ENCODE results near the gene FAM156A.
"Not testable (repeated sequence)": the region's sequence is repeated elsewhere in the genome, so short reads cannot be mapped to it uniquely, and the experiment has no call there.

The FAM156A gene

GRCh38 chrX:52913681-52914080, 44.6 kb downstream of the FAM156A start:
- not testable (repeated sequence) for H3K36me3 ChIP-seq (ENCODE audit: control insufficient read depth, insufficient read depth, low read length); H3K9me3 ChIP-seq (ENCODE audit: control insufficient read depth, low read length); H3K27me3 ChIP-seq (ENCODE audit: control insufficient read depth, insufficient read depth, low read length)

GRCh38 chrX:52909313-52909969, 48.9 kb downstream of the FAM156A start:
- H3K4me1 ChIP-seq (ENCODE audit: control insufficient read depth, insufficient read depth, low read length); H3K27me3 ChIP-seq (ENCODE audit: control insufficient read depth, insufficient read depth, low read length); H3K4me3 ChIP-seq (ENCODE audit: low read length); H3K9ac ChIP-seq (ENCODE audit: low read length); H3K9me3 ChIP-seq (ENCODE audit: control insufficient read depth, low read length); H3K36me3 ChIP-seq (ENCODE audit: control insufficient read depth, insufficient read depth, low read length): not testable (repeated sequence)

More at GRCh38 chrX:52913681-52914080, 44.6 kb downstream of the FAM156A start:
- not testable (repeated sequence) for H3K9ac ChIP-seq (ENCODE audit: low read length); H3K4me3 ChIP-seq (ENCODE audit: low read length); H3K4me1 ChIP-seq (ENCODE audit: control insufficient read depth, insufficient read depth, low read length)

DNA sequence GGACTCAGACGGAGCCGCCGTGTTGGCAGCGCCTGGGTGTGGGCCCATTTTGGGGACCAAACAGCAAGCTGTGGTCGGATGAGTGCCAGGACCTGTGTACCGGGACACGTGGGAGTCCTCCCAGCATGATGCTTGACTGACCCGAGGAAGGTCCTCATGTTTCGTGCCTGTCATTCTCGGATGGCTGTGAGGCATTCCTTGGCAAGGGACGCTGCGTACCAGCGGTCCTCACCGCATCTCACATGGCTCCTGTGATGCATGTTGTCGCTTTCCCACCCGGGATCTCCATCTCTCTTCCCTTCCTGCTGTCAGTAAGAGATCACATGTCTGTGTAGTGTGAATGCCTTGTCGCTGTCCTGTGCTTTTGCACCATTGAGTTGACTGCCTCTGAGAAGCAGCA, 50.4 kb downstream of the FAM156A start:
- not testable (repeated sequence) for H3K36me3 ChIP-seq (ENCODE audit: control insufficient read depth, insufficient read depth, low read length); H3K9ac ChIP-seq (ENCODE audit: low read length); H3K27me3 ChIP-seq (ENCODE audit: control insufficient read depth, insufficient read depth, low read length); H3K4me1 ChIP-seq (ENCODE audit: control insufficient read depth, insufficient read depth, low read length); H3K4me3 ChIP-seq (ENCODE audit: low read length); H3K9me3 ChIP-seq (ENCODE audit: control insufficient read depth, low read length)

- H3K4me1 ChIP-seq (ENCODE audit: control insufficient read depth, insufficient read depth, low read length); H3K4me3 ChIP-seq (ENCODE audit: low read length); H3K9ac ChIP-seq (ENCODE audit: low read length); H3K27me3 ChIP-seq (ENCODE audit: control insufficient read depth, insufficient read depth, low read length); H3K36me3 ChIP-seq (ENCODE audit: control insufficient read depth, insufficient read depth, low read length); H3K9me3 ChIP-seq (ENCODE audit: control insufficient read depth, low read length): not testable (repeated sequence)
Measured at GRCh38 chrX:52907137-52907536, 51.2 kb downstream of the FAM156A start.

DNA sequence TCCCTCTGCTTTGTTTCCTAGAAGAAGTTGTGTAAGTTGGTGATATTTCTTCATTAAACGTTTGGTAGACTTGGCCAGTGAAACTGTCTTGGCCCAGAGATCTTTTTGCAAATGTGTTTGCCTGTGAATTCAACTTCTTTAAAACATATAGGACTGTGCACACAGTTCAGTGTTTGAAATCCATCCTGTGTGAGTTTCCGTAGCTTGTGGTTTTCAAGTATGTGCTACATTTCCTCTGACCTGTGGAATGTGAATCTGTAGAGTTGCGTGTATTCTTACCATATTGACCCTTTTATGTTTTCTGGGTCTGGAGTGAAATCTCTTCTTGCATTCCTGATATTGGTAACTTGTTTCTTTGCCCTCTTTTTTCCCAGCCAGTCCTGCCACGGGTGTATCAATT, 52.2 kb downstream of the FAM156A start:
- H3K4me3 ChIP-seq (ENCODE audit: low read length); H3K4me1 ChIP-seq (ENCODE audit: control insufficient read depth, insufficient read depth, low read length); H3K9ac ChIP-seq (ENCODE audit: low read length); H3K9me3 ChIP-seq (ENCODE audit: control insufficient read depth, low read length); H3K27me3 ChIP-seq (ENCODE audit: control insufficient read depth, insufficient read depth, low read length); H3K36me3 ChIP-seq (ENCODE audit: control insufficient read depth, insufficient read depth, low read length): not testable (repeated sequence)

- H3K36me3 ChIP-seq (ENCODE audit: control insufficient read depth, insufficient read depth, low read length); H3K4me3 ChIP-seq (ENCODE audit: low read length); H3K9ac ChIP-seq (ENCODE audit: low read length); H3K9me3 ChIP-seq (ENCODE audit: control insufficient read depth, low read length); H3K27me3 ChIP-seq (ENCODE audit: control insufficient read depth, insufficient read depth, low read length); H3K4me1 ChIP-seq (ENCODE audit: control insufficient read depth, insufficient read depth, low read length): not testable (repeated sequence)
Measured at GRCh38 chrX:52905531-52905930, 52.8 kb downstream of the FAM156A start.
